ENCODE results near the gene RIMS3.
A peak's percentile ranks its signal among the peaks of the same experiment; 100 is the strongest.
"Not testable (repeated sequence)": the region's sequence is repeated elsewhere in the genome, so short reads cannot be mapped to it uniquely, and the experiment has no call there.

Gene RIMS3

DNA sequence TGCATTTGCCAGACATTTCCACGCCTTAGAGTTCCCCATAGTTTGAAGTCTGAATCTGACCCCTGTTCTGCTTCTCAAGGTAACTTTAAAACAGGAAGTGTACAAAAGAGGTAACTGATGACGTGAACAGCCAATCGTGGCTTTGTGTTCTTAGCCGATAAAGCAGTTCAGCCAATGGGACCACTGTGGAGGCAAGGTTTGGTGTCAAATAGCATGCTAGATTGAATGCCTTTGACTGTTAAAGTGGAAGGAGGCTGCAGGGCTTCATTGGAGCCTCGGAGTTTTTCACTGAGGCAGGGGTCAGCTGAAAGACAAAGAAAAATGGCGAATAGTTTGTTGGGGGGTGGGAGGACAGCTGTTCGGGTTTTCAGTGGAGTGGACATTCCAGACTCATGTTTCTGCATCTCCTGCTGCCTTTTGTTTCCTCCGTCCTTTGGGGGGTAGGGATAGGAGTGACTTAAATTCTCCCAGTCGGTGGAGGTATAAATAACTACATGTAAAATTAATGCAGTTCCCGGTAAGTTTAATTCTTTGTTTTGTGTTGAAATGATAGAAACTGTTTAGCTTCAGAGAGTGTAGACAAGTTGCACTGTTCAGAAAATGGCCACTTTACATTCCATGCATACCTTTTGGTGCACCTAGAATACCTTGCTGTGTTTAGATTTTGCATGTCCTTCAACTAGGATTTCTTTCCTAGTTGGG, 43.8 kb upstream of the RIMS3 start:
- no peaks in the 10 kb centered on the region for H3K4me1 ChIP-seq (ENCODE audit: insufficient read depth, insufficient read length)
- H3K4me3 ChIP-seq (ENCODE audit: insufficient read length, low read depth) = peak overlapping the region; percentile 60
- H3K36me3 ChIP-seq (ENCODE audit: insufficient read depth, insufficient read length, low read length) = peaks cover 15% of the 10 kb centered on the region
- H3K9me3 ChIP-seq (ENCODE audit: insufficient read depth, low read length) = no peaks in the 10 kb centered on the region
- TF ChIP-seq SUZ12 (IDR thresholded peaks at IDR 0.05; ENCODE audit: extremely low read depth, insufficient read depth, insufficient read length) (no peak), ZNF274 (IDR thresholded peaks at IDR 0.05; ENCODE audit: low read depth, low read length) (no peak), YY1 (IDR thresholded peaks at IDR 0.05; ENCODE audit: insufficient read depth, insufficient read length) (no peak)
- peak; percentile 97 for DNase-seq (ENCODE audit: low read depth, low spot score)
- H3K9ac ChIP-seq (ENCODE audit: insufficient read length, low read depth) = peak overlapping the region; percentile 68
- H3K27me3 ChIP-seq (ENCODE audit: insufficient read depth, insufficient read length) = no peaks in the 10 kb centered on the region

DNA sequence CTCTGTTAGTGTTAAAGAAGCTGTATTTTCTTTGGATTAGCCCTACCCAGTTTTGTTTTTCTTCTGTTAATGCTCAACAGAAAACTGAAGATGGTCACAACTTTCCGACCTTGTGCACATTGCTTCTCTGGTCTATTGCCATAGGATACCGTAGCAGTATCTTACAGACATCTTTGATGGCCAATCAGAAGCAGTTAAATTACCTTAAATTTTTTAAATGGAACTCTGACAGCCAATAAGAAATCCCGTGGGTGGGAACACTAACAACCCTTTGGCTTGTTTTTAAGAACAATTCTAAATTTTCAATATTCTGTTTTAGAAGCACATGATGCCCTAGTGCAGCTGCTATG, 43.2 kb upstream of the RIMS3 start:
- TF ChIP-seq YY1 (IDR thresholded peaks at IDR 0.05; ENCODE audit: insufficient read depth, insufficient read length) = no peak
- TF ChIP-seq ZNF274 (IDR thresholded peaks at IDR 0.05; ENCODE audit: low read depth, low read length) = no peak
- TF ChIP-seq SUZ12 (IDR thresholded peaks at IDR 0.05; ENCODE audit: extremely low read depth, insufficient read depth, insufficient read length) = no peak
- H3K4me3 ChIP-seq (ENCODE audit: insufficient read length, low read depth) = peak overlapping the region; percentile 60
- no peaks in the 10 kb centered on the region for H3K9me3 ChIP-seq (ENCODE audit: insufficient read depth, low read length)
- H3K9ac ChIP-seq (ENCODE audit: insufficient read length, low read depth) = no peak overlapping the region
- H3K4me1 ChIP-seq (ENCODE audit: insufficient read depth, insufficient read length) = no peaks in the 10 kb centered on the region
- no peaks in the 10 kb centered on the region for H3K27me3 ChIP-seq (ENCODE audit: insufficient read depth, insufficient read length)
- DNase-seq (ENCODE audit: low read depth, low spot score) = peak; percentile 48
- peaks cover 13% of the 10 kb centered on the region for H3K36me3 ChIP-seq (ENCODE audit: insufficient read depth, insufficient read length, low read length)

- no peak overlapping the region for H3K4me3 ChIP-seq (ENCODE audit: insufficient read length, low read depth)
- H3K9me3 ChIP-seq (ENCODE audit: insufficient read depth, low read length) = no peaks in the 10 kb centered on the region
- no peak for TF ChIP-seq YY1 (IDR thresholded peaks at IDR 0.05; ENCODE audit: insufficient read depth, insufficient read length)
- H3K4me1 ChIP-seq (ENCODE audit: insufficient read depth, insufficient read length) = no peaks in the 10 kb centered on the region
- no peaks in the 10 kb centered on the region for H3K27me3 ChIP-seq (ENCODE audit: insufficient read depth, insufficient read length)
- no peaks in the 10 kb centered on the region for H3K36me3 ChIP-seq (ENCODE audit: insufficient read depth, insufficient read length, low read length)
- no peak overlapping the region for H3K9ac ChIP-seq (ENCODE audit: insufficient read length, low read depth)
- no peak for DNase-seq (ENCODE audit: low read depth, low spot score)
Observed at GRCh38 chr1:40706626-40707025, 41.1 kb upstream of the RIMS3 start.

- TF ChIP-seq YY1 (IDR thresholded peaks at IDR 0.05; ENCODE audit: insufficient read depth, insufficient read length) = no peak
- TF ChIP-seq ZNF274 (IDR thresholded peaks at IDR 0.05; ENCODE audit: low read depth, low read length) = no peak
- TF ChIP-seq SUZ12 (IDR thresholded peaks at IDR 0.05; ENCODE audit: extremely low read depth, insufficient read depth, insufficient read length) = no peak
- no peaks in the 10 kb centered on the region for H3K27me3 ChIP-seq (ENCODE audit: insufficient read depth, insufficient read length)
- no peaks in the 10 kb centered on the region for H3K9me3 ChIP-seq (ENCODE audit: insufficient read depth, low read length)
- no peaks in the 10 kb centered on the region for H3K36me3 ChIP-seq (ENCODE audit: insufficient read depth, insufficient read length, low read length)
- H3K4me3 ChIP-seq (ENCODE audit: insufficient read length, low read depth) = no peak overlapping the region
- H3K9ac ChIP-seq (ENCODE audit: insufficient read length, low read depth) = no peak overlapping the region
- DNase-seq (ENCODE audit: low read depth, low spot score) = no peak
- H3K4me1 ChIP-seq (ENCODE audit: insufficient read depth, insufficient read length) = no peaks in the 10 kb centered on the region
Observed at GRCh38 chr1:40704817-40705733, 39.6 kb upstream of the RIMS3 start.

DNA sequence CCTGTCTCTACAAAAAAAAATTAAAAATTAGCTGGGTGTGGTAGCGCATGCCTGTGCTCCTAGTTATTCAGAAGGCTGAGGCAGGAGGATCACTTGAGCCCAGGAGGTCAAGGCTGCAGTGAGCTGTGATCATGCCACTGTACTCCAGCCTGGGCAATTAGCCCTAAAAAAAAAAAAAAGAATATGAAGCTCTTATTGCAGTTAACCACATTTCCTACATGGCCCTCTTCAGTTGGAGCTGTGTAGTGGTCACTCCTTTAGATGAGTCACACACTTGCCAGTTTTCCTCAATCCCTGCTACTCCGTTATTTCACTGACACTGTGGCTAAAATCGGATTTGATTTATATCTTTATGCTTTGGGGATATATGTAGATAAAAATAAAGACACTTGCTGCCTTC, 37.8 kb upstream of the RIMS3 start:
- Histone ChIP-seq H3K4me1 (ENCODE audit: insufficient read depth, insufficient read length) (no peaks in the 10 kb centered on the region), H3K9ac (ENCODE audit: insufficient read length, low read depth) (no peak overlapping the region)
- DNase-seq (ENCODE audit: low read depth, low spot score) = no peak

GRCh38 chr1:40702810-40703209, 37.3 kb upstream of the RIMS3 start:
- H3K9ac ChIP-seq (ENCODE audit: insufficient read length, low read depth); H3K4me1 ChIP-seq (ENCODE audit: insufficient read depth, insufficient read length); H3K27me3 ChIP-seq (ENCODE audit: insufficient read depth, insufficient read length); DNase-seq (ENCODE audit: low read depth, low spot score); H3K9me3 ChIP-seq (ENCODE audit: insufficient read depth, low read length); H3K36me3 ChIP-seq (ENCODE audit: insufficient read depth, insufficient read length, low read length); H3K4me3 ChIP-seq (ENCODE audit: insufficient read length, low read depth): not testable (repeated sequence)

More for the DNA sequence above, 37.8 kb upstream of the RIMS3 start:
- Histone ChIP-seq H3K9me3 (ENCODE audit: insufficient read depth, low read length) (no peaks in the 10 kb centered on the region), H3K36me3 (ENCODE audit: insufficient read depth, insufficient read length, low read length) (no peaks in the 10 kb centered on the region), H3K4me3 (ENCODE audit: insufficient read length, low read depth) (no peak overlapping the region), H3K27me3 (ENCODE audit: insufficient read depth, insufficient read length) (no peaks in the 10 kb centered on the region)
- TF ChIP-seq ZNF274 (IDR thresholded peaks at IDR 0.05; ENCODE audit: low read depth, low read length) (no peak), SUZ12 (IDR thresholded peaks at IDR 0.05; ENCODE audit: extremely low read depth, insufficient read depth, insufficient read length) (no peak), YY1 (IDR thresholded peaks at IDR 0.05; ENCODE audit: insufficient read depth, insufficient read length) (no peak)

DNA sequence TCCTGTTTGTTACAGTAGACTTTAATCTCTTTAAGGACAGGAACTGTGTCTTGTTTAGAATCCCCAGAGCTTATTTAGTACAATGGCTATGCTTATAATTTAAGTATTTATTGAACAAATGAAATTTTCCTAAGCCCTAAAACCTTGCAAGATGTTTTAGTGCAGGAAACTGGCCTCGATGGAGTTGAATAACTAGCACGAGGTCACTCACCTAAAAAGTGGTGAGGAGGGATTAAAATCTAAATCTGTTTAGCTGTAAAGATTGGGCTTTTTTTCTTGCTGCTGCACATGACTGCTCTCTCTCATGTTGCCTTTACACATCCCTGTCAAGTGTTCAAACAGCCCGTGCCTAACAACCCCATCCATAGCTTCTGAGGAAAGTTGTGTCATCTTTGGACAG, 36.2 kb upstream of the RIMS3 start:
- H3K9me3 ChIP-seq (ENCODE audit: insufficient read depth, low read length) = no peaks in the 10 kb centered on the region
- no peak overlapping the region for H3K4me3 ChIP-seq (ENCODE audit: insufficient read length, low read depth)
- TF ChIP-seq SUZ12 (IDR thresholded peaks at IDR 0.05; ENCODE audit: extremely low read depth, insufficient read depth, insufficient read length) (no peak), ZNF274 (IDR thresholded peaks at IDR 0.05; ENCODE audit: low read depth, low read length) (no peak), YY1 (IDR thresholded peaks at IDR 0.05; ENCODE audit: insufficient read depth, insufficient read length) (no peak)
- H3K4me1 ChIP-seq (ENCODE audit: insufficient read depth, insufficient read length) = no peaks in the 10 kb centered on the region
- no peaks in the 10 kb centered on the region for H3K27me3 ChIP-seq (ENCODE audit: insufficient read depth, insufficient read length)
- H3K36me3 ChIP-seq (ENCODE audit: insufficient read depth, insufficient read length, low read length) = no peaks in the 10 kb centered on the region
- no peak for DNase-seq (ENCODE audit: low read depth, low spot score)
- no peak overlapping the region for H3K9ac ChIP-seq (ENCODE audit: insufficient read length, low read depth)
